B cell (primary cell): ENCODE data around the gene ANKHD1. TPM values are rescaled to one million over a fixed set of nuclear protein-coding genes. Genes with fewer than 3 reads are reported as not detected.

Experiments
- ATAC-seq: fragments of 200-7000 bp; cut with Tn5 transposase; one replicate; pipeline ENCODE4 v1.10.0; 2021; ENCODE audit warnings: low read depth, mild to moderate bottlenecking, moderate number of reproducible peaks, moderate library complexity
- CTCF ChIA-PET: fragments of 350-600 bp; sonication (Branson Sonifier 250); formaldehyde crosslinking; loops from one replicate; lab custom pipeline; 2021; ENCODE audit warnings: antibody characterized with exemption, inconsistent platforms; lab: Charles Lee
- POLR2A ChIA-PET: fragments of 350-600 bp; sonication (Branson Sonifier 250); formaldehyde crosslinking; loops from one replicate; lab custom pipeline; 2021; ENCODE audit warnings: antibody characterized with exemption; lab: Charles Lee
- DNase-seq: peaks from one replicate; pipeline ENCODE4 v3.0.0; 2013
- H2AFZ ChIP-seq: 2 replicates; pipeline ENCODE4 v1.6.1; 2012; ENCODE audit warnings: mild to moderate bottlenecking, low read depth, low read length; ENCODE audit not compliant: insufficient read depth, poor library complexity, severe bottlenecking
- H3K27ac ChIP-seq, 2 donors: 1 replicate in 1 of 2; 2 replicates in 1 of 2; pipeline ENCODE4 v1.5.1; 2012 to 2013; ENCODE audit warnings: low read length in 2 of 2, mild to moderate bottlenecking in 2 of 2, moderate library complexity in 1 of 2
- H3K27me3 ChIP-seq, 4 experiments: fragments of 200-600 bp in 1 of 4; sonication (generic) in 1 of 4; replicated peaks in 1 of 4; 1 replicate in 2 of 4; 2 replicates in 2 of 4; pipeline versions ENCODE4 v1.6.1 to v1.7.0; 2013 to 2016; ENCODE audit warnings: low read length in 3 of 4, mild to moderate bottlenecking in 2 of 4, mixed read lengths in 1 of 4, moderate library complexity in 1 of 4; ENCODE audit not compliant: insufficient read depth in 4 of 4, control insufficient read depth in 3 of 4; ENCODE audit errors: control extremely low read depth in 1 of 4
- H3K36me3 ChIP-seq, 2 experiments: replicated peaks in 1 of 2; 1 replicate in 1 of 2; 2 replicates in 1 of 2; pipeline versions ENCODE4 v1.6.1 to v1.7.1; 2013; ENCODE audit warnings: low read length in 1 of 2; ENCODE audit not compliant: insufficient read depth in 2 of 2, control insufficient read depth in 1 of 2; ENCODE audit errors: control extremely low read depth in 1 of 2, extremely low read depth in 1 of 2
- H3K4me1 ChIP-seq, 2 donors: fragments of 200-600 bp in 1 of 2; sonication (generic) in 1 of 2; 1 replicate in 1 of 2; 2 replicates in 1 of 2; pipeline versions ENCODE4 v1.5.1 to v1.6.1; 2013 to 2017; ENCODE audit warnings: low read length in 2 of 2; ENCODE audit not compliant: control insufficient read depth in 2 of 2, insufficient read depth in 2 of 2
- H3K4me2 ChIP-seq: replicated peaks from 2 replicates; pipeline ENCODE3; 2012; ENCODE audit warnings: mild to moderate bottlenecking, low read depth, low read length; ENCODE audit not compliant: poor library complexity, severe bottlenecking
- H3K4me3 ChIP-seq, 5 experiments: fragments of 200-600 bp in 1 of 5; sonication (generic) in 1 of 5; 1 replicate in 3 of 5; 2 replicates in 2 of 5; pipeline versions ENCODE4 v1.5.1 to v1.7.0; 2011 to 2016; ENCODE audit warnings: low read length in 4 of 5, mild to moderate bottlenecking in 4 of 5, low read depth in 2 of 5, control low read depth in 1 of 5, moderate library complexity in 1 of 5; ENCODE audit not compliant: insufficient read depth in 1 of 5; ENCODE audit errors: control extremely low read depth in 1 of 5, extremely low read depth in 1 of 5
- H3K79me2 ChIP-seq: fragments of 200-600 bp; sonication (generic); one replicate; pipeline ENCODE4 v1.6.0; 2016; ENCODE audit warnings: low read length; ENCODE audit not compliant: control insufficient read depth, insufficient read depth
- H3K9ac ChIP-seq: fragments of 200-600 bp; sonication (generic); 2 replicates; pipeline ENCODE4 v1.6.1; 2017; ENCODE audit warnings: mild to moderate bottlenecking, low read length, moderate library complexity
- H3K9me3 ChIP-seq, 3 donors: one replicate each; pipeline versions ENCODE4 v1.6.1 to v1.7.1; 2013; ENCODE audit warnings: low read length in 2 of 3; ENCODE audit not compliant: control insufficient read depth in 2 of 3, insufficient read depth in 1 of 3; ENCODE audit errors: control extremely low read depth in 1 of 3
- H4K20me1 ChIP-seq: 2 replicates; pipeline ENCODE4 v1.6.0; 2012; ENCODE audit warnings: mild to moderate bottlenecking, low read length; ENCODE audit not compliant: insufficient read depth, control insufficient read depth, poor library complexity, severe bottlenecking
- H3K27ac Mint-ChIP-seq: one replicate; pipeline ENCODE4 v1.8.0; 2021; ENCODE audit warnings: mixed read lengths
- H3K27me3 Mint-ChIP-seq: one replicate; pipeline ENCODE4 v1.8.0; 2021; ENCODE audit warnings: mixed read lengths
- H3K4me1 Mint-ChIP-seq: one replicate; pipeline ENCODE4 v1.8.0; 2021; ENCODE audit warnings: mixed read lengths
- H3K4me3 Mint-ChIP-seq: one replicate; pipeline ENCODE4 v1.8.0; 2021; ENCODE audit warnings: mixed read lengths
- H3K9me3 Mint-ChIP-seq: one replicate; pipeline ENCODE4 v1.8.0; 2022; ENCODE audit warnings: mixed read lengths; ENCODE audit not compliant: insufficient read depth
- EZH2 ChIP-seq: IDR thresholded peaks from 2 replicates; pipeline ENCODE4 v1.6.1; 2012; ENCODE audit warnings: borderline replicate concordance, low read depth, mild to moderate bottlenecking, moderate library complexity, low read length; ENCODE audit not compliant: insufficient read depth, poor library complexity, severe bottlenecking
- WGBS: methylation state at CpG from one replicate; pipeline ENCODE4 v1.1.5; 2013; ENCODE audit warnings: missing lambda C conversion rate; ENCODE audit not compliant: insufficient coverage; 5-methylcytosine and 5-hydroxymethylcytosine counted together
- intact Hi-C: fragments of 100-400 bp; cut with micrococcal nuclease; formaldehyde crosslinking; loops from one replicate; pipeline ENCODE4 v1.10.0; 2022
- polyA plus RNA-seq: library from polyadenylated mRNA; depleted of rRNA; stranded (reverse); fragments of >200 nt; gene quantifications from 2 replicates; pipeline ENCODE4 v1.2.3, GENCODE V29; 2012
- total RNA-seq, 2 donors: library from RNA; stranded (reverse); fragments of 120-200 nt in 1 of 2; gene quantifications; 1 replicate in 1 of 2; 2 replicates in 1 of 2; pipeline versions ENCODE4 v1.2.3 to v1.2.4, GENCODE V29; 2013 to 2022
- TF ChIP-seq, protein P1 (sequence below): fragments of 200-600 bp; IDR thresholded peaks from one replicate; pipeline ENCODE4 v1.8.0; 2022; ENCODE audit warnings: antibody characterized with exemption, mild to moderate bottlenecking

The ANKHD1 gene
- total and polyA plus RNA-seq, 2 donors (not counting 1 experiment from before 2014, with no cell fraction given) = 96.3 to 246 TPM

DNA sequence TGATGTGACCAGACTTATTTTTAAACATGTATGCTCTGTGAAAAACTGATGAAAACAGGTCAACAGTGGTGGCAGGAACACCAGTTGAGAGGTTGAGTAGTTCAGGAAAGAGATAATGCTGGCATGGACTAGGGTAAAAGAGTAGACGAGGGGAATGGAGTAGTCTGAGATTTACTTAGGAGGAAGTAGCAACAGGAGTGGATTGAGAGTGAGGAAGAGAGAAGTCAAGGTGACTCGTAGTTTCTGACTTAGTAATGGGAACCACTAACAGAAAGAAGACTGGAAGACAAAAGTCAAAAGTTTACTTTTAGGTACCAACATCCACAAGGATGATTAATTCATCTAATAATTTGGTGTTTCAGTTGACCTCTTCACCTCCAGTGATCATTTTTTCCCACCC lies 152.0 kb downstream of the ANKHD1 start:
- peaks cover 4% of the 10 kb centered on the region for H4K20me1 ChIP-seq
- intact Hi-C loops = no loop called here
- peaks cover 19 to 38% of the 10 kb centered on the region in 2 donors for H3K4me1 ChIP-seq
- POLR2A ChIA-PET = no interaction called here
- H3K27me3 ChIP-seq = no peaks in the 10 kb centered on the region
- Mint-ChIP-seq H3K4me1 (peaks cover 61% of the 10 kb centered on the region), H3K4me3 (peak overlapping the region; percentile 6), H3K27ac (peak overlapping the region; percentile 74), H3K9me3 (no peaks in the 10 kb centered on the region), H3K27me3 (no peaks in the 10 kb centered on the region)
- H3K27ac ChIP-seq = peak overlapping the region in 1 of 2 donors; percentile 20
- H2AFZ ChIP-seq = no peak overlapping the region
- CTCF ChIA-PET = interaction anchor here (0.8 to 1.0 kb wide), 2 partner anchors 13 to 78 kb away, joined by 4 to 7 read pairs; no protein-coding TSS in a partner anchor
- H3K9me3 ChIP-seq = no peaks in the 10 kb centered on the region
- no peak overlapping the region for H3K4me3 ChIP-seq
- DNase-seq (no peak), ATAC-seq (no peak)
- H3K4me2 ChIP-seq = no peak overlapping the region
- 67% methylated on average over 1 of the region's 2 CpGs for WGBS
- TF ChIP-seq EZH2 = no peak
- TF ChIP-seq, protein P1, sequence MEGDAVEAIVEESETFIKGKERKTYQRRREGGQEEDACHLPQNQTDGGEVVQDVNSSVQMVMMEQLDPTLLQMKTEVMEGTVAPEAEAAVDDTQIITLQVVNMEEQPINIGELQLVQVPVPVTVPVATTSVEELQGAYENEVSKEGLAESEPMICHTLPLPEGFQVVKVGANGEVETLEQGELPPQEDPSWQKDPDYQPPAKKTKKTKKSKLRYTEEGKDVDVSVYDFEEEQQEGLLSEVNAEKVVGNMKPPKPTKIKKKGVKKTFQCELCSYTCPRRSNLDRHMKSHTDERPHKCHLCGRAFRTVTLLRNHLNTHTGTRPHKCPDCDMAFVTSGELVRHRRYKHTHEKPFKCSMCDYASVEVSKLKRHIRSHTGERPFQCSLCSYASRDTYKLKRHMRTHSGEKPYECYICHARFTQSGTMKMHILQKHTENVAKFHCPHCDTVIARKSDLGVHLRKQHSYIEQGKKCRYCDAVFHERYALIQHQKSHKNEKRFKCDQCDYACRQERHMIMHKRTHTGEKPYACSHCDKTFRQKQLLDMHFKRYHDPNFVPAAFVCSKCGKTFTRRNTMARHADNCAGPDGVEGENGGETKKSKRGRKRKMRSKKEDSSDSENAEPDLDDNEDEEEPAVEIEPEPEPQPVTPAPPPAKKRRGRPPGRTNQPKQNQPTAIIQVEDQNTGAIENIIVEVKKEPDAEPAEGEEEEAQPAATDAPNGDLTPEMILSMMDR = no peak
- H3K9ac ChIP-seq = no peak overlapping the region
- H3K79me2 ChIP-seq = peaks cover 30% of the 10 kb centered on the region
- peaks cover 0 to 29% of the 10 kb centered on the region in 2 experiments for H3K36me3 ChIP-seq

DNA sequence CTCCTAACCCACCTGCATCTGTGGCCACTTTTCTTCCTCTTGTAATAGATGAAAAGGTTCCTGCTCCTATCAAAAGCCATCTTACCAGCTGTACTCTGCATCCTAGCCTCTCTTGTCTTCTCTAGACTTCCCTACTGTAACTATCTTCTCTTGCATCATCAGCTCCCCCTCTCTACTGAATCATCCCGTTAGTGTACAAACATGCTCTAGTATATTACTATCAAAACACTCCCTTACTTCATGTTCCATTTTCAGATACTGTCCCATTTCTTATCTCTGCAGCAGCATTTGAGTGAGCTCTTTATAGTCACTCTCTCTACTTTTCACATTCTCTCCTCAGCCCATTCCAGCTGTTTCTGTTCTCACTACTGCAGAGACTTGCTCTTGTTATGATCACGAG lies 152.8 kb downstream of the ANKHD1 start:
- Histone ChIP-seq H3K9me3 (no peaks in the 10 kb centered on the region), H4K20me1 (peaks cover 4% of the 10 kb centered on the region), H3K79me2 (peaks cover 30% of the 10 kb centered on the region), H3K4me1 (peaks cover 18 to 30% of the 10 kb centered on the region in 2 donors), H3K4me3 (no peak overlapping the region), H3K4me2 (no peak overlapping the region), H3K27me3 (no peaks in the 10 kb centered on the region), H3K36me3 (peaks cover 0 to 26% of the 10 kb centered on the region in 2 experiments), H2AFZ (no peak overlapping the region), H3K9ac (no peak overlapping the region), H3K27ac (peak overlapping the region in 1 of 2 donors; percentile 18)
- ChIA-PET CTCF (no interaction called here), POLR2A (interaction anchor here (0.7 kb wide), 1 partner anchor 79 kb away, joined by 3 read pairs; the partner anchor contains the start of gene CD14)
- ATAC-seq (no peak), DNase-seq (no peak)
- Mint-ChIP-seq H3K27ac (peak overlapping the region; percentile 29), H3K27me3 (no peaks in the 10 kb centered on the region), H3K4me3 (peak overlapping the region; percentile 2), H3K4me1 (peaks cover 53% of the 10 kb centered on the region), H3K9me3 (no peaks in the 10 kb centered on the region)
- TF ChIP-seq EZH2 = no peak
- TF ChIP-seq, protein P1 = no peak
- intact Hi-C loops = no loop called here
- WGBS = 75% methylated on average over 2 of the region's 2 CpGs
